NB4 (cell line): ENCODE results near the gene CFAP58.

Experiments
- DNase-seq: peaks from one replicate; pipeline ENCODE4 v3.0.0; 2010; ENCODE audit warnings: low read depth
- H3K4me3 ChIP-seq: one replicate; pipeline ENCODE4 v1.5.1; 2011; ENCODE audit warnings: mild to moderate bottlenecking, low read depth, low read length, moderate library complexity
- MYC ChIP-seq: IDR thresholded peaks from 2 replicates; pipeline ENCODE4 v1.6.1; 2011; ENCODE audit warnings: low read depth, low read length
- POLR2A ChIP-seq: IDR thresholded peaks from 2 replicates; pipeline ENCODE4 v1.6.1; 2011; ENCODE audit warnings: mild to moderate bottlenecking; ENCODE audit not compliant: insufficient read length; ENCODE audit errors: extremely low read depth
- TF ChIP-seq, protein P1 (sequence below): IDR thresholded peaks from 2 replicates; pipeline ENCODE4 v1.6.1; 2011; ENCODE audit warnings: low read depth, low read length
- TF ChIP-seq, protein P2 (sequence below): IDR thresholded peaks from one replicate; pipeline ENCODE4 v1.5.1; 2012; ENCODE audit warnings: low read depth, low read length

Gene CFAP58

GRCh38 chr10:104337521-104337984 is 16.1 kb upstream of the CFAP58 start:
- peak; percentile 91 for DNase-seq
- TF ChIP-seq, protein P1, sequence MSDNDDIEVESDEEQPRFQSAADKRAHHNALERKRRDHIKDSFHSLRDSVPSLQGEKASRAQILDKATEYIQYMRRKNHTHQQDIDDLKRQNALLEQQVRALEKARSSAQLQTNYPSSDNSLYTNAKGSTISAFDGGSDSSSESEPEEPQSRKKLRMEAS, result no peak
- TF ChIP-seq, protein P2, sequence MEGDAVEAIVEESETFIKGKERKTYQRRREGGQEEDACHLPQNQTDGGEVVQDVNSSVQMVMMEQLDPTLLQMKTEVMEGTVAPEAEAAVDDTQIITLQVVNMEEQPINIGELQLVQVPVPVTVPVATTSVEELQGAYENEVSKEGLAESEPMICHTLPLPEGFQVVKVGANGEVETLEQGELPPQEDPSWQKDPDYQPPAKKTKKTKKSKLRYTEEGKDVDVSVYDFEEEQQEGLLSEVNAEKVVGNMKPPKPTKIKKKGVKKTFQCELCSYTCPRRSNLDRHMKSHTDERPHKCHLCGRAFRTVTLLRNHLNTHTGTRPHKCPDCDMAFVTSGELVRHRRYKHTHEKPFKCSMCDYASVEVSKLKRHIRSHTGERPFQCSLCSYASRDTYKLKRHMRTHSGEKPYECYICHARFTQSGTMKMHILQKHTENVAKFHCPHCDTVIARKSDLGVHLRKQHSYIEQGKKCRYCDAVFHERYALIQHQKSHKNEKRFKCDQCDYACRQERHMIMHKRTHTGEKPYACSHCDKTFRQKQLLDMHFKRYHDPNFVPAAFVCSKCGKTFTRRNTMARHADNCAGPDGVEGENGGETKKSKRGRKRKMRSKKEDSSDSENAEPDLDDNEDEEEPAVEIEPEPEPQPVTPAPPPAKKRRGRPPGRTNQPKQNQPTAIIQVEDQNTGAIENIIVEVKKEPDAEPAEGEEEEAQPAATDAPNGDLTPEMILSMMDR, result no peak
- TF ChIP-seq MYC (peak; percentile 34; the same call in 1 of the 2 replicates), POLR2A (no peak)
- peak overlapping the region; percentile 83 for H3K4me3 ChIP-seq

DNA sequence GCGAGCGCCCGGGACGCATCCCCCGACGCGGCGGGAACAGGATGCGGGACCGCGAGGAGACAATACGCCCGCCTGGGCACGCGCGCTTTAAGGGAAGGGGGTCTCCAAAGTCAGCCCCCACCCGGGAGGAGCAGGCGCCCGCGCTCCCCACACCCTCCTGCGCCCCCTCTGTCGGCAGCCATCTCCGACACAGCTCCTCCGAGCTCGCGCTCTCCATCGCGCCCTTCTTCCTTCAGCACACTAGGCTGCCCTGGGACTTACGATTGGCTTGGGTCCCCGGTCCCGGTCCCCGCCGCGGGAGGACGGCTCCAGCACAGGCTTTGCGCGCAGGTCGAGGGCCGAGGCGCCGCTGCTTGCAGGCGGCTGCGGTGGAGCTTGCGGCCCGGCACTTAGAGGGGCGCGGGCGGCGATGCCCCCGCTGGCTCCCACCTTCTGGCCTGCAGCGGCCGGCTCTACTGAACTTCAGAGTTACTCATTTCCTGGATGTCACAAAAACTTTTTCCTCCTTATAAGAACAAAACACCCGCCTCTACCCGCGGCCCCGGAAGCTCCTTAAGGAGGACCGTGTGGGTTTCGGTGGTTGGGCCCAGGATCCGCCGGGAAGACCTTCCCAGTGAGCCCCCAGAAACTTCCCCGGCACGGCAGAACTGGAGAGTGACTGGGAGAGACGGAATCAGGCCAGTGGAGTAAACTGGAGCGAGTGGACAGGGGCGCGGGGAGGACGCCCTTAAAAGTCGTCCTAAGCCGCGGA is 15.5 kb upstream of the CFAP58 start, which contains the start of gene ITPRIP:
TSS of gene ITPRIP (minus strand) at position 481 of the 751 bp plus-strand sequence. CDS start 22,414 bp downstream, outside the sequence.
- peak within 1 kb of the TSS; percentile 83 for H3K4me3 ChIP-seq
- peak; percentile 91 for DNase-seq
- TF ChIP-seq MYC (no peak), POLR2A (peak; percentile 81)
- TF ChIP-seq, protein P1, result 0 out of 2 replicates have a peak, but pooled peaks have one; percentile 16
- TF ChIP-seq, protein P2, result no peak

DNA sequence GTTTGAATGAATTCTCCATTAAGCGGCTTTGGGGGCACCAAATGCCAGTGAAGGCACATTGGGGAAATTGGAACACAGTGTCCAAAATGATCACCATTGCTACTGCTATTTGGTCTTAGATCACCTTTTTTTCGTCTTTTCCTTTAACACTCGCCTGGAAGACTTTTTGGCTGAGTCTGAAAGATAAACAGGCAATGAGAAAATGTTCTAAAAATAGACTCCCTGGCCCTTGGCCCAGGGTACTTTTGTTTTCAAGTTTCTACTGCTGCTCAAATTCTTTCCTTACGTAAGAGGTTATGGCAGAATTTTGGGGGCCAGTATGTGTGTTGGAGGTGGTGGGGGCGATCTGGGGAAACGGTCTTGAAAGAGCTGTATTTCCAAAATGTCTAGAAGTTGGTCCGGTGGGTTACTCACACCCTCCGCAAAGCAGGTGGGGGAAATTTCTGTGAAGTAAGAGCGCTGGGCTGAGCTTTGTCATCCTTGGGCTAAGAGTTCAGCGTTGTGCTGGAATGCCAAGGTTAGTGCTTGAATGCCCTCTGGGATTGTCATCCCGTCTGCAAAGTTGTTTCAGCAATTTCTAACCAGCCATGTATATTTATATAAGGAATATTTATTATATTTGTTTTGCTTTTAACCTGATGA is 14.0 kb upstream of the CFAP58 start:
- no peak for TF ChIP-seq MYC
- peak; percentile 11 for DNase-seq
- H3K4me3 ChIP-seq, result peak overlapping the region; percentile 83

DNA sequence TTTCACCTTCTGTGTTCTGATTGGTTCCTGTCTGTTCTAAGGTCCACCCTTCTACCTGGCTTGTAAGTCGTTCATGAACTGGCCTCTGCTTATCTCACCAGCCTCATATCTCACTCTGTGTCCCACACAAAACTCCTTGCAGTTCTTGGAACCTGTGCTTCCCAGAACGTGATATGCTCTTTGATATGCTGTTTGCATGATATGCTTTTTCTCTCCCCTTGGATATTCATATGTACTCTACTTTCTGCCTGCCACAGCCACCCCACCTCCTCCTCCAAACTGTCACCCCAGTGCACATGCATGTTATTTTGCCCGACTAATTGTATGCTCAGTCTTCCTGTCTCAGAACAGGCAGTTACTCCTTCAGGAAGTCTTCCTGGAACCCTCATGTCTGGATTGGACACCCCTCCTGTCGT is 13.5 kb upstream of the CFAP58 start:
- H3K4me3 ChIP-seq, result no peak overlapping the region
- peak; percentile 1 for DNase-seq
- TF ChIP-seq POLR2A, result no peak
- TF ChIP-seq, protein P2, result no peak
- TF ChIP-seq, protein P1, result no peak
- no peak for TF ChIP-seq MYC

DNA sequence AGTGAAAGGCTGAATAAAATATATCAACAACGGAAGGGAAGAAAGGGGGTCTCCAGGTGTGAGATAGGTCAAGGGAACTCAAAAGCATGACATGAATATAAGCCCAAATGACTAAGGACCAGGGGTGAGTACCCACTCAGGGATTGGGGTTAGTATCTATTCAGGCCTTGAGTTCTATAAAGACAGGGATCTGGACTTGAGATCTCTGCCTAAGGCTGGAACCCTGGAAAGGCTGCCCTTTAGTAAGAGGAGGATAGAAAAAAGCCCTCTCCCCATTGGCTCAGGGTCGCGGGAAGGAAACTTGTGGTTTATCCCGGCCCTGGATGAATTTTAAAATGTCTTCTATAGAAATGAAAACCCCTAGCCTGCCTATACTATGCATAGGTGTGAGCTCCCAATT is 13.0 kb upstream of the CFAP58 start:
- no peak overlapping the region for H3K4me3 ChIP-seq
- no peak for TF ChIP-seq POLR2A
- DNase-seq, result peak; percentile 0

- H3K4me3 ChIP-seq, result no peak overlapping the region
- DNase-seq, result no peak
- TF ChIP-seq, protein P2, result no peak
- TF ChIP-seq POLR2A, result no peak
Measured at GRCh38 chr10:104342941-104343411, 10.7 kb upstream of the CFAP58 start.

GRCh38 chr10:104344219-104344618 is 9.4 kb upstream of the CFAP58 start:
- no peak overlapping the region for H3K4me3 ChIP-seq
- TF ChIP-seq MYC (no peak), POLR2A (no peak)
- TF ChIP-seq, protein P1, result no peak
- TF ChIP-seq, protein P2, result no peak
- no peak for DNase-seq
